Hippocampal formation (tissue), 2 donors: Measurements from ENCODE around the gene DNER.

Source experiments
- DNase-seq, 2 donors: peaks; one replicate each; lab custom pipeline; 2025; lab: John Stamatoyannopoulos, UW

The DNER gene

DNA sequence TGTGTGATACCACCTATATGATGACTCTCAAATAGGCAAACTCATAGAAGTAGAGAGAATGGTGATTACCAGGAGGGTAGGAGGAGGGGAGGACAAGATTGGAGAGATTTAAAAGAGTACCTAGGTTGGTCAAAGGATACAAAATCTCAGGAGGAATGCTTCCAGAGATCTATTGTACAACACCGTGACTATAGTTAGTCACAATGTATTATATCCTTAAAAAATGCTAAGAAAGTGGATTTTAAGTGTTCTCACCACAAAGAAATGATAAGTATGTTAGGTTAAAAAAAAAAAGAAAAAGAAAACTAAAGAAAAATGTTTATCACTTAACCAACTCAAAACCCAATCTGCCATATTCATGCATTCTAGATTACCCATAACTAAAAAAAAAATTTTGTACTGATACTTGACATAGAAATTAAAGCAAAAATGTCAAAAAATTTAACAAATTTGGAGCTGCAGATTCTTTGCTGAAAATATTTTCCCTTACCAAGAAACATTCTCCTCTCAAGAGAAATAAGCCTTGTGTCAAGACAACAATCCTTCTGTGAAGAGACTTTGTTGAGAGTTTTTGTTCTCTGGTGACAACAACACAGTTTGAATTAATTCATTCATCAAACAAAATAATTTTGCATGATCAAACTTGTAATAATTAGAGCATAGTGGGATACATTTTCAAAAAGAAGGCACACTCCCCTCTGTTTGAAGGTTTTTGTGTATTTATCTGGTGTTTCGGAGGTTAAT, 213.1 kb downstream of the DNER start:
- no peak for DNase-seq

DNA sequence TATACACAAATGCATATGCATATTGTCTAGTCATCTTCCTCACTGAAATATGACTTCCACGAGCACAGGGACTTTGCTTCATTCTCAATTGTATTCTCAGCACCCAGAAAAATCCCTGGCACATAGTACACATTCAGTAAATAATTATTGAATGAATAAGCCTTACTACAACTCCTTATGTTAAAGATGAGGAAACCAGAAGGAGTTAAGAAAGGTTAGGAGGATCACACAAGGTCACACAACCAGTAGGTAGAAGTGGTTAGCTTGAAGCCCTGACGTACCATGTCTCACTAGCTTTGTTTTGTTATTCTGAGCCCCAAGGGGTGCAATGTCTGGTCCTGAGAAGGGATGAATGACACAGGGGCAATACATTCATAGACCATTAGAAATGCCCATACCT, 222.3 kb downstream of the DNER start:
- no peak for DNase-seq

DNA sequence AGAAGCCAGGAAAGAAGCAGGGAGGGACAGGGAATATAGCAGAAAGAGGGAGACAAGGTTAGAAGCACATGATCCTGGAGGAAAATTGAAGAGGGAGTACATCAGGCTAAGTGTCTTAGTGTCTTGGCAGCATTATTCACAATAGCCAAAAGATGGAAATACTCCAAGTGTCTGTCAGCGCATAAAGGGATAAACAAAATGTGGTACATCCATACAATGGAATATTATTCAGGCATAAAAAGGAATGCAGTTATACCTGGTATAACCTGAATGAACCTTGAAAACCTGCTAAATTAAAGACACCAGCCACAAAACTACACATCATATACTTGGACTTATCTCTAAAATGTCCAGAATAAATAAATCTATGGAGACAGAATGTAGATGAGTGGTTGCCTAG, 224.2 kb downstream of the DNER start:
- DNase-seq = no peak

DNA sequence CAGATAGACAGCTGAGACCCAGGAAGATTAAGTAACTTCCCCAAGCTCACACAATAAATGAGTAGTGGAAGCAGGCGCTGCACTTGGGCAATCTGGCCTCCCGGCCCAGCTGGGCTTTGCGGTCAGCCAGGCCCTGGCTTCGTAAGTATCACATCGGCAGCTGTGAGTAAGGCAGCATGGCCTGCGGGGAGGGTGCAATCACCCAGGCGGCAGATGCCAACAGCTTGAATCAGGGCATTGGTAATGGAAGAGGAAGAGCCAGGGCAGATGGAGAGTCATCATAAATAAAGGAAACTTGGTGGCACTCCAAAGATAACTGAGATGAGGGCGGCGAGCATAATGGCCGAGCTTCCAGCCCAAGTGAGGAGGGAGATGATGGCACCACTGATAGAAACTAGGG, 225.3 kb downstream of the DNER start:
- DNase-seq = peak; percentile 44 to 51

DNA sequence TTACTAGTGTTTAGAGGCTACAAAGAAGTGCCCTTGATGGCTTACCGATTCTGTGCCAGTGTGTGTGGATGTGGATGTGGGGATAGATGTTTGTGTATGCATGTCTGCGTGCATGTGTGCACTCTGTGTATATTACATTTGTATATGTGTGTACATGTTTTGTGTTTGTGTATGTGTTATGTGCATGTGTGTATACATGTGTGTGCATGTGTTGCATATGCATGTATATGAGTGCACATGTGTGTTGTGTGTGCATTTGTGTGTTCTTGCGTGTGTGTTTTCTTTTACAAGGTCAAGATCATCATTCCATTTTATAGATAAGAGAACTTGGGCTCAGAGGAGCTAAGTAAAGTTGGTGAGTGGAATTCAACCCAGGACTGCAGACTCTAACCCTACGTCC, 226.1 kb downstream of the DNER start:
- DNase-seq = no peak

DNA sequence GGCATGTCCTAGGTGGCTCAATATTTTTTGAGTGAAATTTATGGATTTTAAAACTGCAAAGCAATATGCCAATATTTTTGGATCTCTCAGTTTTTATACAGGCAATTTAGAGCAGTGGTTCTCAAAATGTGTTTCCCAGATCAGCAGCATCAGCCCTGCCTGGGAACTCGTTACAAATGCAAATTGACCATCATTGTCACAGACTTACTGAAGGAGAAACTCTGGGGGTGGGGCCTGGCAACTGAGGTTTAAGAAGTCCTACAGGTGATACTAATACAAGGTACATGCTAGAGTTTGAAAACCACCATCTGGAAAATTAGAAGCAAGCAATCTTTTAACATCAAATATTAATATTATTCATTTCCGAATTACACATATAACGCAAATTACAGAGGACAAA, 227.7 kb downstream of the DNER start:
- DNase-seq = no peak

DNA sequence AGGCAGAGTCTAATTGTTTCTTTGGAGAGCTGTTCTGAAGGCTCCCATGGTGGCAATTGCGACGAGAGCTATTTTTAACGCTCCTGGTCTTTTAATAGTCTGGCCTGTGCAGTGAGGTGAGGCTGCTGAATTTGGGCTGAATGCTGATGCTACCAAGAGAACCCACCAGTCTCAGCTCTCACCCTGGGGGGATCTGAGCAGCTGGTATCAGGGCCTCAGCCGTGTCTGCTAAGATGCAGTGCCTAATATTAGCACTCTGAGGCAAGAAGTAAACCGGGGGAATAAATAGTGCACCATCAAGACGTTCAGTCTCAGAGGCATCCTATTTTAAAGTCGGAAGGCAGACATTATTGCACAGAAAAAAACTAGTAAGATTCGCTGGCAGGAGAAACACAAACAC, 228.5 kb downstream of the DNER start:
- peak in 1 of 2 donors; percentile 2 for DNase-seq

DNA sequence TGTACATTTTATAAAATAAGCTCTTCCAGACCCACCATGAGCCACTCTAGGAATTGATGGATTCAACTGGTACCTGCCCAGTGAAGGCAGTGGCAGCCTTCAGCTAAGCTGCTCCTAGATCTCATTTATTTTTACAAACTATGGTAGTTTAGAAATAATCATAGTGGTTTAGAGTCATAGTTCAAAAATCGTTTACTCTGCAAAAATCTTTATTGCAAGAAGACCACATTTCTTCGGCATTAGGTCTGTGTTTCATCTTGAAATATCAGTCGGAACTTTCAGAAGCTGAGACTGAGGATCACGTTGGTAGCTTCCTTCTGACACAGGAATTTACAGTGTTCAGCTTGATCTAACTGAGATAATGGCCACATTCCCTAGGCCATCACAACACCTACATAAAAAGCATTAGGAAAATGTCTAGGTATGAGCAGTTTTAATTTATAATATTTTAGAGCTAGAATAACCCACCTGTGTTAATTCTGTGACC, 237.0 kb downstream of the DNER start:
- DNase-seq = no peak

DNA sequence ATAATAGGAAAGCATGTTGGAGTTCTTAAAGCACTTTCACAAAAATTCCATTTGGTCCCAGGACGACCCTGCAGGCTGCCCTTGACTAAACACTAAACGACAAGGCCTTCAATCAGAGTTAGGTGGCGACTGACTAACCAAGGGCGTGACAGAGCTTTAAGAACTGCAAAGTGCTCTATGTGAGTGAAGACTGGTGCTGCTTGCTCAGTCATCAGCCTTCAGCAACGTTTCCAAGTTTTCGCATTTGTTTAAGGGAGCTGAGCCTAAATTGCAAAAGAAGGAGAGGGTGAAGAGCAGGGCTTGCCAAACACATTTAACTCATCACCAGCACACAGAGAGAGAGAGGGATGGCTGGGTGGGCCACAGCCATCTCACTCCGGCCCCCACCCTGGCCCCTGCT, 238.6 kb downstream of the DNER start:
- no peak for DNase-seq

DNA sequence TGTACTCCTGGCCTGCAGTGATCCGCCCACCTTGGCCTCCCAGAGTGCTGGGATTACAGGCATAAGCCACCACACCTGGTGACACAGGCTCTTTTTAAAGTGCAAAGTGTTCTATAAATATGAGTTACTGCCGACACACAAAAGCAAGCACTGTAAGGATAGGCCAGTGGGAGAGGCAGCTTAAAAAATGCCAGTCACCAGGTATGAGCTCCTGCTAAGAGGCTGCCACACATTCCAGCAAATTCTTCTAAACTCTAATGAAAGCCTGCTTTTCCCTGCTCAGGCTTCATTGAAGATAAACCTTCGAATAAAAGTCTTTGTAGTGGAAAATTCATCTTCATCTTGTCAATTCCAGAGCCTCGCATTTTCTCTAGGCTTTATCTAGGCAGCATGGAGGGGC, 240.2 kb downstream of the DNER start:
- no peak for DNase-seq

DNA sequence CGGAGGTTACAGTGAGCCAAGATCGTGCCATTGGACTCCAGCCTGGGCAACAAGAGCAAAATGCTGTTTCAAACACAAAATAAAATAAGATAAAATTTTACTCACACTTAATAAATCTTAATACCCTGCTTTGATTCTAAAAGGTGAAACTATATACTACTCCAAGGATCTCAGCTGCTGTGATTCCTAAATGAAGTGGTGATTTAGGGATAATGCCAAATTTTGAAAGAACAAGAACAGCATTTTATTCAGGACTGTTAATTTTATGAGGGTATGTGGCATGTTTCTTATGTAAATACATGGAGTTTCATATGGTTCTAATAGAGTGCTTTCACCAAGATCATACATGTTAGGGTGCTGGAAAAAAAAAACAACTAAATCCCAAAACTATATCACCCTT, 243.6 kb downstream of the DNER start:
- no peak for DNase-seq

DNA sequence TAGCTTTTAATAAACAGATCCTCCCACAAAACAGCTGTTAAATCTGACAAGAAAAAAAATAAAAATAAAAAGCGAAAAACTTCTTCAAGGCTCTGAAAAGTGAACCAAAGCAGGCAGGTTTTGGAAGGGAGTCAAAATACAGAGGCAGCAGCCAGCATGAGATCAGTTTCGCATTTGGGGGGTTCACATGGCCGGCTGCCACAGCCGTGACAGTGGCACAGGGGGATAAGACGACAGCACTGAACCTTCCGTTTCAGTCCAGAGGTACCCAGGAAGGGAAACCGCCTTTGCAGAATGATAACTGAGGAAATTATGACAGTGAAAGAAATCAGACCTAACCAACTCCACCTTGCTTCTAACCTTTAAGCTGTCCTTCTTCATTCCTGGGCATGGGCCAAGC, 246.6 kb downstream of the DNER start:
- no peak for DNase-seq

DNA sequence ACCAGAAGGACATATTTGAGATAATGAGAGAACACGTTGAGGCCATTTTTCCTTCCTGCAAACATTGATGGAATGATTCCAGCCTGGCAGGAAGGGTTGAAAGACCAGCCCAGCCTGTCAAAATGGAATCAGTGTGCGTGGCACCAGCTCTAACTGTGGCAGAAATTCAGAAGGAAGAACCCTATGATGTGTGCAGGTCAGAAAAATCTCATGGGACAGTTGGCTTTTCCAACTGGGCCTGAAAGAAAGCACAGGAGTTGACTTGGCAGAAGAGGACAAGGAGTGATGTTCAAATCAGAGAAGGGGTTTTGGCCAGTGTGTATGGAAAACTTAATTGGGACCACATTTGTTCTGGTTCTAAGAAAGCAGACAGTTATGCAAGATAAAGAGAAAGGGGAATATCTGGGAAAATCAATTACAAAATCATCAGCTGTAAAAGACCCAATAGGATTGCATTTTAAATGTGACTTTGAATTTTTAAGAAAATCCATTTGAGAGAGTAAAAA, 250.5 kb downstream of the DNER start:
- no peak for DNase-seq

DNA sequence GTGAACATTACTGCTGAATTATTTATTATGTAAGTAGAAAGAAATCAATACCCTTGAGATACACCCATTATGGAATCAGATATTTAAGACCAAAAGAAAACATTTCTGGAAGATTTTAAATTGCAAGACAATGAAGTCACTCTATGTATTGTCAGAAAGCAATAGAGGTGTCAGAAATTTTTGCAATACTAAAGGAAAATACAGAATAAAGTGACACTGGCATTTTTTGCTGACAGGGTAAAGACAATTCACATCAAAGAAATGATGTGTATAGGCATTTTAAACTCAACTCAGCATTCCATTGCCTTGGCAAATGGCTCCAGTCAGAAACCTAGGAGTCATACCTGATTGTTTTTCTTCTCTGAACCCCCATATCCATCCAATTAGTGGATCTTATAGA, 252.2 kb downstream of the DNER start:
- no peak for DNase-seq

DNA sequence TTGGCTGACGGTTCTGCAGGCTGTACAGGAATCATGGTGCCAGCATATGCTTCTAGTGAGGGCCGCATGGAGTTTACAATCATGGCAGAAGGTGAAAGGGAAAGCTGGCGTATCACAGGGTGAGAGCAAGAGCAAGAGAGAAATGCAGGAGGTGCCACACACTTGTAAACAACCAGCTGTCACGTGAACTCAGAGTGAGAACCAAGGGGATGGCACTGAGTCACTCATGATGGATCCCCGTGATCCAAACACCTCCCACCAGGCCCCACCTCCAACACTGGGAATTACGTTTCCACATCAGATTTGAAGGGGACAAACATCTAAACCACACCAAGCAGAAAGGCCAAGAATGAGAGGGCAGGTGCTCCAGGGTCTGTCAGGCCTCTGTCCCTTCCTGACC, 258.3 kb downstream of the DNER start:
- DNase-seq = no peak

DNA sequence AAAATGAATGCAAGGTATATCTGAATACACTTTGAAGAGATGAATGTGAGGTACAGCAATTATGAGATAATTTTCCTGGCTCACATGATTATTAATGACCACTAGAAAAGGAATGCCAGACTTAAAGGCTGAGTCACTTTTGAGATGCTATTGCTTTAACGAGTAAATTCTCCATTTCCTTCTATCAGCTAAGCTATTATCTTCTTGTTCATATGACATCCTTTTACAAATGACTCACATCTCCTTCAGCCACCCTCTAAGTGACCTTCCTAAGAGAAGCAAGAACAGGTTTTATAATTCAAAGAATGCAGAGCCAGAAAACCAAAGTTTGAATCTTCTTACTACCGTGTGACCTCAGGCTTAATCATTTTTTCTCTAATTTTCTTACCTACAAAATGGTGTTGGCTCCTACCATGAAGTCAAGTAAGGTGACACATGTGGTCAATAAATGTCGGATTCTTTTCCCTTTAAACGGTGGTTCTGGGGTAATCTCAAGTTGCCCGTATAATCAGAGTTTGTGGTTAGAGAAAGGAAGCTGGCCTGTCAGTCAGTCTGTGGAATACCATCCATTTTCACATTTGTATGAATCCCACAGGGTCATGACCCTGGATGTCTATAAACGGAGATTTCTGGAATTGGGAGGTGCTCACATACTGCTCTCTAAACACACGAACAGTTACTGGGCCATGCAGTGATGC, 259.3 kb downstream of the DNER start:
- no peak for DNase-seq

DNA sequence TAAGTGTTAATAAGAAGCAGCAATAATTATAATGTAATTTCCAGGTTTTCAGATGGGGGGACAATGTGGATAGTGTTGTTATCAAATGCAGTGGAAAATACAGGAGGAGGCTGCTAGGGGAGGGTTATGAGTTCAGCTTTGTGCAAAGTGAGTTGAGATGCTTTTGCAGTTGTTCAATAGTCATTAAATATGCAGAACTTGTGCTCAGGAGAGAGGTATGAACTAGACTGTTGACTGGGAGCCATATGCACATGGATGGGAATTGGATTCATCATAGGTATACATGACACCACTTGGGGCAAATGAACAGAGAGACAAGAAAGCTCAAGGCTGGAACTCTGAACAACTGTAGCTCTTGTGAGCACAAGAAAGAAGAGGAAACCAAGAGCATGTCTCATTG, 261.1 kb downstream of the DNER start:
- no peak for DNase-seq

DNA sequence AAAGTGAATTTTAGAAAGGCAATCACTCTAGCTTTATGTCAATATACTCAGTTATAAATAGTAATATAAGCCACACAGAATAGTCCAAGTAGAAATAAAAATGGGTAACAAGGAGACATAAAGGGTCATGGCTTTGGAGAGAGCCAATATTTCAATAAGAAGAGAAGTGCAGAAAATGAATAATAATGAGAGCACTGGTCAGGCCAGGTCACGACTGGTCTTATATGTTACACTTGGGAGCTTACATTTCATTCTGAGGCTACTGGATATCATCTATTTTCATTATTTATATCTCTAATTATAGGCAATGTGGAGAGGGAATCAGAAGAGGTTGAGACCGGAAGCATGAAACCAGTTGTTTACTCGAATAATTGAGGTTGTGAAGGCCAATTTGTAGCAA, 262.5 kb downstream of the DNER start:
- no peak for DNase-seq

DNA sequence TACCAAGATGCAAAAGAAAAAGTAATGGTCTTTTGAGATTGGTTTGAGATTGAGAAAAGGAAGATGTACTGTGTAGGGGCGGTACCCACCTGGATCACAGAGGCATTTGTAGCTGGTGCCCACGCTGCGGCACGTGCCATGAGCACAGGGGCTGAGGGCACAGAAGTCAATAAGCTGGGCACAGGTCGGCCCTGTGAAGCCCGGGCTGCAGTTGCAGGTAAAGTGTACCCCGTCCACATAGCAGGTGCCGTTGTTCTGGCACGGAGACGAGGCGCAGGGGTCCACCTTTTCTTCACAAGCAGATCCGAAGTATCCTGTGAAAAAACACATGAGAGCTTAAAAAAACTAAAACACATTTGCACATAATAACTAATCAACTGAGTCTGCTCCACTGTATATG, 267.1 kb downstream of the DNER start:
- DNase-seq = no peak

DNA sequence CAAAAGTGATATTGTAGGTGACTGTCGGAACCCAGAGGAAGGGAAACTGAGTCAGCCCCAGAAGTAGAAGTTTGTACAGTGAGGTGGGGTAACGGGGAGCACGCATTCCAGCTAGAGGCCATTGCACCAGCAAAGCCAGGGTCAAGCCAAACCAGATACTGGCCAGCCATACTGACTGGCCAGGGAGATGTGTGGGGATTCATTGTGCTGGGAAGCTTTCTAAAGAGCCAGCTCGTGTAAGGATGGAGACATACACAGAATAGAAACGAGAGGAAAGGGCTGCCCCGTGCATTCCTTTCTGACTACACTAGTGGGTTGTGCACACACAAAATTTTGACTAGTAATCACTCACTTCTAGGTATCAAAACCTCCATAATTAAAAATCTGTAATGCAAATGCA, 268.0 kb downstream of the DNER start:
- peak in 1 of 2 donors; percentile 37 for DNase-seq

DNA sequence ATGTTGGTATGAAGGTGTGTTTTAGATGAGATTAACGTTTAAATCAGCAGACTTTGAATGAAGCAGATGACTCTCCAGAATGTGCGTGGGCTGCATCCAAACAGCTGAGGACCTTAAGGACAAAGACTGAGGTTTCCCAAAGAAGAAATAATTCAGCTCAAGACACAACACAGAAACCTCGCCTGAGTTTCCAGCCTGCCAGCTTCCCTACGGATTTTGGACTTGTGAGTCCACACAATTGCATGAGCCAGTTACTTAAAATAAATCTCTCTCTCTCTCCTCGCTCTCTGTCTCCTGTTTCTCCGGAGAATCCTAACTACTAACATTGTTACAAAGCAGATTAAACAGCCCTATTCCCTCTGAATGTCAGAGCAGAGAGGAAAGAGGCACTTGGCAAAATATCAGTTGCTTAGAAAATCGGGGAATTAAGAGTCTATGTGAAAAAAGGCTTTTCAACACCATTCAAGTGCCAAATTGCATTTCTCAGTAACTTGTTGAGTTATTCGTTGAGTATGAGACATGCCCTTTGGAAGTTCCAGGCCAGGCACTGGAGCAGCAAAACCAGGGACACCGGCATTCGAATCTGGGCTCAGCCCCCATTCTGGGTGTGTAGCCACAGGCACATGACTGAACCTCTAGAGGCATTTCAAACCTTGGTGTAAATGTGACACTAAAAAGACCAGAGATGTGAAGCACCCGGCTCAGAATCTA, 268.7 kb downstream of the DNER start:
- DNase-seq = peak; percentile 29 to 75

DNA sequence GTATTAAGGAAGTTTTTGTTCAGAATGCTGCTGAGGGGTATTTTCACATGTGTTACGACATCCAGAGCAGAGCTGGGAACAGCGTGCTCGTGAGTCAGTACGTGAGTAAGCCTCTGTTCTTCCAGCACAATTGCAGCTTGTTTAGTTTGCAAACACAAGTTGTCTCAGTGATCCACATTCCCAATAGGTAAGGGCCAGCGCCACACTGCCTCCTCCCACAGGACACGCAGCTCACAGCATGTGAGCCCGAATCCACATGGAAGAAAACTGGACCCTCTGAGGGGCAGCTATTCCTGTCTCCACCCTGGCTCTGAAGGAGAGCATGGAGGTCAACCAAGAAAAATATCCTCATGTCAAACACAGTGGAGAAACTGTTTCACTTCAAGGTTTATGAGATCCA, 269.3 kb downstream of the DNER start:
- peak; percentile 41 to 83 for DNase-seq
